ENCODE measurements around the gene SF3B6.

SF3B6 gene

DNA sequence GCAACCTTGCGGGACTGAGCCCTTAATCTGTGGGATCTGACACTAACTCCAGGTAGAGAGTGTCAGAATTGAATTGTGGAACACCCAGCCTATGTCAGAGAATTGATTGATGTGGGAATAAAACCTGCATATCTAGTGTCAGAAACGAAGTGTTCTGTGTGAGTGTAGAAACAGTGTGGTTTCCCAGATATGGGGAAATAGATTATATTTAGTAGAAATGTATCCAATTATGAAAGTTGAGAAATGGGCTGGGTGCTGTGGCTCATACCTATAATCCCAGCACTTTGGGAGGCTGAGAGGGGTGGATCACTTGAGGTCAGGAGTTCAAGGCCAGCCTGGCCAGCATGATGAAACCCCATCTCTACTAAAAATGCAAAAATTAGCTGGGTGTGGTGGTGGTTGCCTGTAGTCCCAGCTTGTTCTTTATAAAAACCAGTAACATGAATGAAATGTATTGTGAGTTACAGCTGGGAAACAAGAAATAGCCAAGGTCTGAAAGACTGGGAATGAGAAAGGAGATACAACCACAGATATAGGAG is 12.8 kb upstream of the SF3B6 start:
- DNase-seq, result no peak

DNA sequence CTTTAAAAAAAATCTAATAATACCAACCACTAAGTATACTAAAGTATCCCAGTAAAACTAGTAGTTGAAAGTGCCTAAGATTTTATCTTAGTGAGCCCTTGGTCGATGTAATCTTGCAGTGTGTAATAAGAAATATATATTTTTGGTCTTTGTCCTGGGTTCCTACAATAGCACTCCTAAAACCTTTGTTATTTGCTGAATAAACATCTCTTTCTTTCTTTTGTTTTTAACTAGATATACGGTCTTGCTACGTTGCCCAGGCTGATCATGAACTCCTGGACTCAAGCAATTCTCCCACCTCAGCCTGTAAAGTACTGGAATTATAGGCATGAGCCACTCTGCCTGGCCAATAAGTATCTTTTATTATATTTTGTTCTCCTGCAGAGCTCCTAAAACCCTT is 10.9 kb upstream of the SF3B6 start:
- DNase-seq, result no peak

DNA sequence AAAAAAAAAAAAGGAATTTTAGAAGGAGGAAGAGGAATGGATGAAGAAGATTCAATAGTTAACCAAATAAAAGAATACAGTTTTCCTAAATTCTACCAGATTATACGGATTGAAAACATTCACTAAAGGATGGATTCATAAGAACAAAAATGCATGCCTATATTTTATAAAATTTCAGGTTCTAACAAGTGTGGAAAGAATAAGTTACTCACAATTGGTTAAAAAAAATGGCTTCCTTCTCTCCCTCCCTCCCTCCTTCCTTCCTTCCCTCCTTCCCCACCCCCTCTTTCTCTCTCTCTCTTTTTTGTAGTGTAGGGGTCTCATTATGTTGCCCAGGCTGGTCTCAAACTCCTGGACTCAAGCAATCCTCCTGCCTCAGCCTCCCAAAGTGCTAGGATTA is 10.1 kb upstream of the SF3B6 start:
- DNase-seq, result no peak

DNA sequence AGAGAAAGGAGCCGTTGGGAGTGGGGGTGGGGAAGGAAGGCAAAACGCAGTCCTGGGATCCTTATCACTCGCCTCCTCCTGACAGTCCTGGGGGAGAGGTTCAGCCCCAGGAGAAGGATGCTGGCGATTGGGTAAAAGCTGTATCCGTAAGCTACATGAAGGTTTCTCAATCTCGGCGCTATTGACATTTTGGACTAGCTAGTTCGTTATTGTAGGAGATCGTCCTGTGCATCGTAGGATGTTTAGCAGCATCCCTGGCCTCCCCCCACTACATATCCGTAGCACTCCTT is 9.0 kb upstream of the SF3B6 start:
- no peak for DNase-seq

DNA sequence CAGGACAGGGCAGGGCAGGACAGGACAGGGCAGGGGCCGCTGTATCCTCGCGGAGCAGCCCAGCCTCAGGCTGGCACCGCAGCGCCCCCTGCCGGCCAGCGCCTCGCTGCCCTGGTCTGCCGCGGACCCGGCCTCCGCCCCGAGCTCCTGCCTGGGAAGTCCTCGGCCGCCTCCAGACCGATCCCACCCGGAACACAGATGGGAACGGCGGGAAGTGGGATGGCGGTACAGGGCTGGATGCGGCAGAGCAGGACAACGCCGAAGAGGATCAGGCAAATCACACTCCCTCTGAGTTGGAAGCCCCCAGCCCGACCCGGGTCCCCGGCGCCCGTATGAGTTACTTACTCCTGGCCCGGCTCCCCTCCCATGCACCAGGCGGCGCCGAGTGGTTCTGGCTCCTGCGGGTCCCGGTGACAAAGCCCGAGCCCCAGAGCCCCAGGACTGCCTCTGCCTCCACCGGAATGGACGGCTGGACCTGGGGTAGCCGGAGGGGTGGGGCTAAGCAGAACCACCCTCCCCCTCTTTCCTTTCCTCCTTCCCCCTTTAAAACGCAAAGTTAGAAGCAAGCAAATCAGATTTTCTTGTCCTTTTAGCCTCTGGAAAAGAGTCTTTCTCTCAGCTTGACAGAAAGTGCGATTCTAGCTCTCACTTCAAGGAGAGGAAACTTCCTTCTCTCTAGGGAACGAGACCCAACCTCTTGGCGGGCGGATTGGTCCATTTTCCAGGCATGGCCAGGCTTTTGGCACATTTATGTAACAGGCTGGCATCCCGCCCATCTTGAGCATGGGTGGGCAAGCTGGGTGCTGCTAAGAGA is 8.5 kb upstream of the SF3B6 start, which contains the start of gene TP53I3:
TSS of gene TP53I3 (minus strand) at position 449 of the 814 bp plus-strand sequence. CDS start 508 bp downstream, outside the sequence.
- DNase-seq, result no peak

DNA sequence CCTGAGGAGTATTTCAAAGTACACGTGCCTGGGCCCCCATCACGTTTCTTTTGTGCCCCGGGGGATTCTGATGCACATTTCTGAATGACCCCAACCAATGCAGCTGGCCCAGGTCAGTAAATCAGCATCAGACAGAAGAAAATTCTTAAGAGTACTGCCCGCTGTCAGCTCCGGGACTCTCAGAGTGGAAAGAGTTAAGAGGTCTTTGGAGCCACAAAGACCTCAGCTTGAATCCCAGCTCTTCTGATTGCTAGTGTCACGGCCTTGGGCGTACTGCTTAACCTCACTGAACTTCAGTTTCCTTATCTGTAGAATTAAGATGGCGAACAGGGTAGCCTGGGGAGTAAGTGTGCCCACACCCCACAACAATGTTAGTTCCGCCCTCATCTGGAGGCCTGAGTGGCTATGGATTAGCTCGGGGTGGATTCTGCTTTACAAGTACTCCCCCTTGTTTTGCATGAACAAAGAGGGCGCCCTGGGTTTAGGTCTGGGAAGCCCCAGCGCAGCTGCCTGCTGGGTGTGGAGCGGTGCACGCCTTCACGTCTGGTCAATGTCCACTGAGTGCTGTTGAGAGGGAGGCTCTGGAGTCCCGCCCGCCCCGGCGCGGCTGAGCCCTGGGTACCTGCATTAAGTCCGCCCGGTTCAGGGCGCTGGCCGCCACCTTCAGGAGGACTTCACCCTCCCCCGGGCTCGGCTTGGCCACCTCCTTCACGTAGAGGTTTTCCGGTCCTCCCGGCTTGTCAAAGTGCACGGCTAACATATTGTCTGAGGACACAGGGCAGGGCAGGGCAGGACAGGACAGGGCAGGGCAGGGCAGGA is 7.7 kb upstream of the SF3B6 start:
- DNase-seq, result no peak

DNA sequence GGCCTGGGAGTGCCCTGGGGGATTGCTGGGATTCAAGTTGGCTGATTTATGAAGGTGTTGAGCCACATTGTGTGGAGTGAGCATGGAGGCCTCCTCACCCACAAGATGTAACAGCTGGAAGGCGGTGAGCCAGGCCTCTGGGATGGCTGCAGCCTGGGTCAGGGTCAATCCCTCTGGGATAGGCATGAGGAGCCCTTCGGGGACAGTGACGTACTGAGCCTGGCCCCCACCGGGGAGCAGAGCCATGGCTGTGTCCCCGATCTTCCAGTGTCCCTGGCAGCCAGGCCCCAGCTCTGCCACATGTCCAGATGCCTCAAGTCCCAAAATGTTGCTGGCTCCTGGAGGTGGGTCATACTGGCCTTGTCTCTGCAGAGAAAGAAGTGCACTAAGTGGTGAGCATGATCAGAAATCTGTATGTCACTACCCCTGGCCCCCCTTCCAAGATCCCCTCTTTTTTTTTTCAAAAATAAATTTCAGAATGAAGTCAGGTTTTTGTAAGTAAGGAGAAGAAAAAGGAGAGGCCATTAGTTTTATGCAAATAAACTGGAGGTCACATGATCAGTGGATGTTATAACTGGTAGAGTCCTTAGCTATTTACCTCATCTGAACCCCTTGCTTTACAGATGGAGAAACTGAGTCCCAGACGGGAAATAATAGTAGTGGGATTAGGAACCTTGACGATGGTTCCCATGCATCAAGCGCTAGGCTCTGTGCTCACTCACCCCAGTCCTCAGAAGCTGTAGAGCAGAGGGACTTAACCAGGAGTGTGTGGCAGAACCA is 6.9 kb upstream of the SF3B6 start:
- no peak for DNase-seq

DNA sequence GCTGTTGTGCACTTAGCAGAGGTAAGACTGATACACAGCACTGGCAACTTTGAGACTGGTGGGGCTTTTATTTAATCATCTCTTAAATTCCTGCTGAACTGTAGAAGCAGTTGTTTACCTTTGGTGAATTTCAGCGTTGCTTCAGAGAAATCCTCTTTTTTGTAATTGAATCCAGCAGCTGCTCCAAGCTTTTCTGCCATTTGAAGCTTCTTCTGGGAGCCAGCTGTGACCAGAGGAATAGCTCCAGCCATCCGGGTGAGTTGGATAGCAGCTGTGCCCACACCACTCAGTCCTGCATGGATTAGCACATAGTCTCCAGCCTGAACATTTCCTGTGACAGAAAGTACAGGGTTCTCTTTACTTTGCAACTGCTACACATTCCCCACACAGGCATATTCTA is 4.6 kb upstream of the SF3B6 start:
- no peak for DNase-seq

DNA sequence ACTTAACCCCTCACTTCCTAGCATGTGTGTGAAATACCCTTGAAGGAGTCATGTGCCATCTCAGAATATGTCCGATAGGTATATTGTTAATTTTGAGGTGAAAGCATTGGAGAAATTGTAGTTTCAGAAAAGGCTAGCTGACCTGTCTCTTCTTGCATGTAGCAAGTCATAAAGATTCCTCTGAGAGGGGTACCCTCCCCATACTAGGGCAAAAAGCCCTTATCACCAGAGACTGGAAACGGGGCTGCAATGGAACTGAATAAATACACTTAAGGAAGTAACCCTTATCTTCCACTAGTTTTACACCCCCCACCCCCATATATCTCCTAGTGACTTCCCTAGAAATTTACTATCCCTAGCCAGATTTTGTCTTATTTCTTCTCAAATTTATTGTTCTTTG is 1.8 kb upstream of the SF3B6 start:
- no peak for DNase-seq

DNA sequence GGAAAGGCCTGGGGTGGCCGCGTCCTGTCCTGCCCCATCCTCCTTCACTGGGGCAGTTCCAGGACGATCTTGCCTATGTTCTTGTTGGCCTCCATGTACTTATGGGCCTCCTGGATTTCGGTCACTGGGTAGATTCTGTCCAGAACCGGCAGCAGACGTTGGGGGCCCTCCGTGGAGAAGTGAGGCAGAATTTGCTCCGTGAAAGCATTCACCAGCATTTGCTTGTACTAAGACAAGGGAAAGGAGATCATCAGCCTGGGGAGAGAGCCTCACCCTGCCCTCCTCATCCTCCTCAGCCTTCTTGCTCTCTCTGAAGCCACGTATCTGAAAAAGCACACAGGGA is 1.4 kb upstream of the SF3B6 start:
- DNase-seq, result no peak

DNA sequence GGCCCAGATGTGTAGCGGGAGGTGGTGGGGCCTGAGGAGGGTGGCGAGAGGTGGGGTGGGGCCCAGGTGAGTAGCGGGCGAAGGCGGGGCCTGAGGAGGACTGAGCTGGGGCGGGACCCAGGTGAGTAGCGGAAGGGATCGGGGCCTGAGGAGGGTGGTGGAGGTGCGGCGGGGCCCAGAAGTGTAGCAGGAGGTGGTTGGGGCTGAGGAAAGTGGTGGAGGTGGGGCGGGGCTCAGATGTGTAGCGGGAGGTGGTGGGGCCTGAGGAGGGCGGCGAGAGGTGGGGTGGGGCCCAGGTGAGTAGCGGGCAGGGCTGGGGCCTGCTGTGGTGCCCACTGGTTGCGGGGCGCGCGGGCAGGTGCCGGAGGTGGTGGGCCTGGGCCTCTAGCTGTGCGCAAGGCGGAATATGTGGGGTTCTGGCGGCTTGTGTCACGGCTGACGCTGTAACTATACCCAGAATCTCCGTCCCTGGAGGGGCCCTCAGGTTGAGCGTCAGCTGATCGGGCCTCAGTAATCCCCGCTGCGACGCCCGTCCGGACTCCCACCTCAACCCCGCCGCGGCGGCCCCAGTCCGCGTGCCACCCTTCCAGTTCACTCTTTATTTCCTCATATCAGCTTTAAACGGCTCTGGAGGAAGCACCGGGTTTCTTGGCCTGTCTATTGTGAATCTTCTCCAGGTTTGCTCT is 866 bp upstream of the SF3B6 start:
- DNase-seq, result no peak

DNA sequence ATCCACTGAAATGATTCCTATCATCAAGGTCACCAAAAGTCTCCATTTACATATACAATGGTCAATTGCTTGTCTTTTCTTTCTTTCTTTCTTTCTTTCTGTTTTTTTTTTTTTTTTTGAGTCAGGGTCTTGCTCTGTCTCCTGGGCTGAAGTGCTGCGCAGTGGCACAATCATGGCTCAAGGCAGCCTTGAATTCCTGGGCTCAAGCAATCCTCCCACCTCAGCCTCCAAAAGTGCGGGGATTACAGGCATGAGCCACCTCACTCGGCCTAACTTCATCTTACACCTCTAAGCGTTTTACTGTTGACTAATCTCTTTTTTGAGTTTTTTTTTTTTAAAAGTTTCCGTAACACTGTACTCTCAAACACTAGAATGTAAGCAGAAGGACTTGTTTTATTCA is 867 bp downstream of the SF3B6 start:
- no peak for DNase-seq

DNA sequence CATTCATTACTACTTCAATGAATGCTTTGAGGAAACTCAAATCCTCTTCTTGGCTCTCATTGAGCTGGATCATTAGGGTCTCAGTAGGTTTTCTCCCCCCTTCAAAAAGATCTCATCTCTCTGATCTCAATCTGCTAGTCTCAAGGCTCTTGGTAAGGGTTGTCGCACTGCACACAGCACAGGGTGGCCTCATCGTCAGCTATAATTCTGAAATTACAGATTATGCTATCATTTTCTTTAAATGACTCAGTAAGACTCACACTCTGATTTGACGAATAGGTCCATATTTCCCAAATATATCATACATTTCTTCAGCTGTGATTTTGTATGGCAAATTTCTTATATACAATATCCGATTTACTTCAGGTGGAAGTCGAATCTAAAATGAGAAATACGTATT is 2.3 kb downstream of the SF3B6 start:
- DNase-seq, result no peak

DNA sequence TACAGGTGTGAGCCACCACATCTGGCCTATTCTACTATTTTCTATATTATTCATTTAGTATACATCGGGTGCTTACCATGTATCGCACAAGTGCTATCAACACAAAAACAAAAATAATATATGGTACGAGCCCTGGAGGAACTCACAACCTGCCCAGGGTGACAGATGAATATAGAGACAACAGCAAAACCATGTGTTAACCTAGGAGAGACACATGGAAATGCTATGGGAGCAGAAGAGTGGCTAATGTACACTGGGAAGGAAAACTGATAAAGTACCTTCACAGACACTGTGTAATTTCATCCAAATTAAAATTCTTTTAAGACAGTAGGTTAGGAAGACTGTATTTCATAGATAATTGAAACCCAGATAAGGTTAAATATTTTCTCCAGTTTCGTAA is 3.9 kb downstream of the SF3B6 start:
- DNase-seq, result no peak

DNA sequence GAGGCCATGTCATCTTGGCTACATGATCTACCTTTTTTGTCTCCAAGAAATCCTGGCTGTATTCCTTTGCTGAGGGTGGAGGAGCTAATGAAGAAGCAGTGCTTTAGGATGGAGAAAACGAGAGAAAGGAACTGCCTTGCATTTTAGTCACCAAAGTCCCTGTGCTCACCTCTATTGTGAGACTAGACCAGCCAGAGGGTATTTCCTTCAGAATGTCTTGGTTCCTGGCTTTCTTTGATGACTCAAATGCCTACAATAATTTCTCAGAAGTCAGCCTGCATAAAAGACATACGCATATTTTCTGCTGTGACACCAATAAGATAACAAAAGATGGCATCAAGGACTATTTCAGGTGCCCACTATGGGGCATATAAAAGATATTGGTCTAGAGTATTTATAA is 10.8 kb downstream of the SF3B6 start:
- no peak for DNase-seq

DNA sequence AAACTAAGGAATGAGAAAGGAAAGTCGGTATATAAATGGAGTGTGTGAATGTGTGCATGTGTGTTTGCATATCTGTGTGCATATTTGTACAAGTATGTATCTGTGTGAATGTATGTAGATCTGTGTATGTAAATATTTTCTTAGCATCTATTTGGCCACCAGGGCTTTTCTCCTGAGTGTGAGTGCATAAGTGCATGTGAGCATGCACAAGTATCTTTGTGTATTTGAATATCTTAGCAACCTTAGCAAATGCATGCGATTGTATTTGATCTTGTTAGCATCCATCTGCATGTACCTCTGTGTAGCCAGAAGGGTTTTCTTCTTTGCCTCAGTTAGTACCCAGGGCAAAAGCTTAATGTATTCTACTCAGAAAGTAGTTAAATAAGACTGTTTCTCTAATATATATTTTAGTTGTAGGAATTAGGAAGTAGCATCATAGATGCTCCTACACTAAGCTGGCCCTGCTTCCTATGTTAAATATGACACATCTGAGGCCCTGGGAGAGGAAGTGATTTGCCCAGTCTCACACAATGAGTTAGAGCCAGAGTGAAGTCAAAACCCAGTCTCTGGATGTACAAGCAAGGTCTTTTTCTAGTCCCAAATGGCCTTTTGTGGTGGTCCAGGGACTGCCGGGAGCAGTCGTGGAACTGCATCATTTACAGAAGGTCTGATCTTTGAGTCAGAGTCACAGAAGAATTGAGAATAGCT is 17.4 kb downstream of the SF3B6 start:
- DNase-seq, result no peak

DNA sequence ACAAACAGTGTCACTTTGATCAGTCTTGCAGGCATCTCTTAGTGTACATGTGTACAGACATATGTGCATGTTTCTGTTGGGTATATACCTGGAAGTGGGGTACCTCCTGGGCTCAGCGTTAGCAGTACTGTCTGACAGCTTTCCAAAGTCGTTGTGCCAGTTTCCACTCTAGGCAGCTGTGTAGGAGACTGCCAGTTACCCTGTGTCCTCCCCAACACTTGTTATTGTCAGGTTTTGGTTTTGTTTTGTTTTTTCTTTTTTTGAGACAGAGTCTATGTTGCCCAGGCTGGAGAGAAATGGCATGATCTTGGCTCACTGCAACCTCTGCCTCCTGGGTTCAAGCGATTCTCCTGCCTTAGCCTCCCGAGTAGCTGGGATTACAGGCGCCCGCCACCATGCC is 20.4 kb downstream of the SF3B6 start:
- DNase-seq, result no peak

DNA sequence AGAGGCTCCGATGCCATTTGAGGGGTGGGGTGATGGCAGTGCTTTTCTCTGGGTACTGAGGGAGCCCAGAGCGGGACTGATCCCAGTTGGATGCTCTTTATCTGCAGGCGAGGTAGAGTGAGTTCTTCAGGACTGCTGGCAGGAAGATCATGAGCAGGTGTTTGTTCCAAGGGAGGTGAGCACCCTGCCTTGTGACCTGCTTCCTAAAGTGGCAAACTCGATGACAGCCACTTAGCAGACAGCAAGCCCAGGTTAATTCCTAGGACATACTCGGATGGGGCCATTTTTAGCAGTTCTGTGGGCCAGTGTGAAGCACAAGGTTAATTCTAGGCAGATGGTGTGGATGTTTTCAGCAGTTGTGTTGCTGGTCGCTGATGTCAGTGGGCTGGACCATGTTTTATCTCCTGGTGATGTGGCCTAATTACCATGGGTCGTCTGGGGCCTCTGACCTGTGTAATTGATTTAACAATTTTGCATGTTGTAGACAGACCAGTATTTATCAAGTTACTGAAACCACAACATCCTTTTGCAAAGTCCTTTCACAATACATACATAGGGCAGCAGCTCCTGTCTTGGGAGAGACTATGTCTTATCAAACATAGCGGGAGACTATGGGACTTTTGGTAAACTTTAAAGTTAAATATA is 21.6 kb downstream of the SF3B6 start:
- no peak for DNase-seq

DNA sequence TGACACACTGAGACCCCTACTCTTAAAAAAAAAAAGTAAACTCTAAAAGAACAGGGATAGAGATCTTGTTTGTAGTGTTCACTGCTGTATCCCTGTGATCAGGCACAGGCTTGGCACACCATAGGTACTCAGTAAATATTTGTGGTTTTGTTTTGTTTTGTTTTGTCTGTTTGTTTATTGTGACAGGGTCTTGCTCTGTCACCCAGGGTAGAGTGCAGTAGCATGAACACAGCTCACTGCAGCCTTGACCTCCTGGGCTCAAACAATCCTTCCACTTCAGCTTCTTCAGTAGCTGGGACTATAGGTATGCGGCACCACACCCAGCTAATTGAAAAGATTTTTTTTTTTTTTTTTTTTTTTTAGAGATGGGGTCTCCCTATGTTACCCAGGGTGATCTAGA is 23.2 kb downstream of the SF3B6 start:
- no peak for DNase-seq

DNA sequence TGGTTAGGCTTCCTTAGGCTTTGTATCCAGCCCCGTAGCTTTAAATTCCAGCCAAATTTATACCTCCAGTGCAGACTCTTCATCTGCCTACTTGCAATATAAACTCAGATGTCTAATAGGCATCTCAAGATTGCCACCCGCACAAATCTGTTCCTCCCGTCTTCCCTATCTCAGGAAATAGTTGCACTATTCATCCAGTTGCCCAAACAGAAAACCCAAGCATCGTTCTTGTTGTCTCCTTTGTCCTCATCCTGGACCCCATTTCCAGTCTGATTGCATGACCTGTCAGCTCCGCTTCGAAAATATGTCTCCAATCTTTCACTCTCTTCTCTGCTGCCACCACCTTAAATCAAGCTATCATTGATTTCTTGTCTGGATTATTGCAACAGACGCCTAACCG is 24.3 kb downstream of the SF3B6 start:
- no peak for DNase-seq

DNA sequence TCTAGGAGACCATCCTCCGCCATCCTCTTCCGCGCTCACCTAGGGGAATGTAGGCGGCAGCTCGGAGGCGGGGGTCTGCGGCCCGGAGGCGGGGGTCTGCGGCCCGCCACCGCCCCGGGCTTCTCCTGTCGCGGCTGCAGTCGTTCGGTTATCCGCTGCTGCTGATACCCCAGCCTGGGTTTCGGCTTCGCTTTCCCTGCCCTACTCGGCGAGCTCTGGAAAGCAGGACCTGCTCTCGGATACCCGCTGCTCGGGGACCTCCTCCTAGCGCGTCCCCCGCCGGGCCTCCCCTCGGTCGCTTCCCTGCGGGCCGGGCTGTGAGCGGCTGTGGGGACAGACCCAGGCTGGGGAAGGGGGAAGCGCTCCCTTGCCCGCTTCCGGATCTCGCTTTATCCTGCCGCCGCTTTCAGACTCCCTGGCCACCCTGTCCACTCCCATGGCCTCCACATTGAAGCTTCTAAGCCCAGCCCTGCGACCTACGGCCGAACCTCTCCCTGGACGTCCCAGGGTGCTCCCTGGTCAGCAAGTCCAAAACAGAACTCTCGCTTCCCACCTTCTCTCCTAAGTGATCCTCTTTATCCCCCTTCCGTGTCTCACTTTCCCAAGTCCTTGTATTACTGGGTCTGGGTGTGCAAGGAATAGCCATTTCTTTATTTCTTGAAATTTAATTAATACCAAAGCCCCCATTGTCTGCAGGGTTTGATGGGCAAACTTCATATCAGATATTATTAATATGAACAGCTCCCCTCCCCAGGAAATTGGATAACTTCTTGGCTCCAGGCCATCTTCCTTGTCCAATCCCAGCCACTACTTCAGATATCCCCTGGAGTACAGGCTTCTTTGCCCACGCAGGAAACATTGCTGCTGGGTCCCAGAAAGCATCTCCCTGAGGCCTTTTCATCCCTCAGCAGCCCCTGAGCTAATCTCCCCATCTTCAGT is 25.8 kb downstream of the SF3B6 start:
- no peak for DNase-seq

Measured in NK-92 treated with Interleukin-12 subunit alpha and Interleukin-12 subunit beta, amount 100 ng/mL, for 24 hours (cell line).